Activated CD4-positive, alpha-beta T cell treated with anti-CD3 and anti-CD28 coated beads, Interleukin-10, Interleukin-2, amounts not matched to agents 100 ng/mL and 50 ng/mL, durations not matched to agents 16 hours and 8 hours (primary cell): ENCODE data around the gene BMP2K.
A peak's percentile ranks its signal among the peaks of the same experiment; 100 is the strongest.
"Not testable (repeated sequence)": the region's sequence is repeated elsewhere in the genome, so short reads cannot be mapped to it uniquely, and the experiment has no call there.

ENCODE experiments used
- DNase-seq: peaks from one replicate; pipeline ENCODE4 v3.0.0-alpha.2; 2020

The BMP2K gene

DNA sequence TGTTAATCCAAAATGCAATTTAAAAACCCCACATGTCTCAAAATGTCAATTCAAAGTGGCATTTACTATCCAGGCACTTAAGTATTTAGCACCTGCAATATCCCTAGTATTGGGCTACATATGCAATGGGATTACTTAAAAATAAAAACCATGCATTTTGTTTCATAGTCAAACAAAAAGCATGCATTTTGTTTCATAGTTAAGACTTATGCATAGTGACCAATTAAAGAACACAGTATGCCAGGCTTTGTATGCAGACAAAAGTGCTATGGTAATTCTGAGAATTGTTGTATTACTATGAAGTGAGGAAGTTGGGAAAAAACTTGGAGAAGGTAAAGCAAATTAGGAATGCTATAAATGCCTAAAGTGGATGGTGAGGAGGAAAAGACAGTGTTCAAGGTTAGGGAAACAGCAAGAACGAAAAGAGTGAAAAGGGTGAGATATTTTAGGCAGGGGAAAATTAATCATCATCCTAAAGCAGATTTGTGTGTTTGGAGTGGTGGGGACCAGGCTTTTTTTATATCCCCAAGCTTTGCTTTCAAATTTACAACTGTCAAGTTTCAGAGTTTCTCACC lies 10.6 kb upstream of the BMP2K start:
- DNase-seq, result no peak

GRCh38 chr4:78766026-78766425 lies 10.1 kb upstream of the BMP2K start:
- DNase-seq, result no peak

GRCh38 chr4:78766650-78767049 lies 9.5 kb upstream of the BMP2K start:
- no peak for DNase-seq

- DNase-seq, result no peak
Measured at GRCh38 chr4:78767350-78767749, 8.8 kb upstream of the BMP2K start.

- DNase-seq, result peak; percentile 55
Measured at GRCh38 chr4:78768452-78769180, 7.5 kb upstream of the BMP2K start.

DNA sequence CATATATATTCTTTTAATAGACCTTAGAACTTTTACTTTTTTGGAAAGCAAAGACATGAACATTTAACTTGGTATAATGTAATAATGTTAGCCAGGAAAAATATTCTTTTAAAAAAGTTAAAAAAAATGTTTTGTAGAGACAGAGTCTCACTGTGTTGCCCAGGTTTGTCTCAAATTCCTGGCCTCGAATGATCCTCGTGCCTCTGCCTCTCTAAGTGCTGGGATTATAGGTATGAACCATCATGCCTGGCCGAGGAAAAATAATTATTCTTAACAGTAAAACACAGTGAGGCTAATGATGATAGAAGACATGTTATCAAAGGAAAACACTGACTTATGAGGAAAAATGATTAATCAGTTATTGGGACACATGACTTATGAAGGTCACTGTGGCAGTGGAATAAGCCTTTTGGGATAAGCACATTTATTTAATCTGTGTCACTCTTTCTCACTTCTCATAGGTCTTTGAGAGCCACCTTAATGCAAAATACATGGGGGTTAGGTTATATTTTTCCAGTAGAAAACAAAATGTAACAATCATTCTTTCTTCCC lies 6.0 kb upstream of the BMP2K start:
- no peak for DNase-seq

GRCh38 chr4:78772526-78773091 lies 3.5 kb upstream of the BMP2K start:
- DNase-seq, result no peak

GRCh38 chr4:78774417-78774816 lies 1.7 kb upstream of the BMP2K start:
- peak; percentile 38 for DNase-seq

- DNase-seq, result peak; percentile 94
Measured at GRCh38 chr4:78775303-78776078, 659 bp upstream of the BMP2K start.

- DNase-seq, result peak; percentile 73
Measured at GRCh38 chr4:78776729-78777575, 802 bp downstream of the BMP2K start.

DNA sequence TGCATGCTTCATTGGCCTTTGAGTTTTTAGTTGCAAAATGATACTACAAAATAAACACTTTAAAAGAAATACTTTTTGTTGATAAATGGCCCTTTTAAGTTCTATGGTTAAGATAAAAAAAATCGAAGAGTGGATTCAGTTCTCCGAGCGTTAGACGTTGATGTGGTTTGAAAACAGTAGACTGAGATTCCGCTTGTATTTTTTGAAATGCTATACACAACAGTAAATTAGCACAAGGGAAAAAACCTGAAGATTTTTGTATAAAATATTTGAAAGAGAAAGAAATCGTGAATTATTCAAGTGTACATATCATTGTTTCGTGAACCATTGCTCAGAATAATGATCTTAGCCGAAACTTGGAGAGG lies 1.4 kb downstream of the BMP2K start:
- no peak for DNase-seq

GRCh38 chr4:78778530-78778929 lies 2.4 kb downstream of the BMP2K start:
- DNase-seq, result no peak

- DNase-seq, result no peak
Measured at GRCh38 chr4:78779280-78779679, 3.1 kb downstream of the BMP2K start.

DNA sequence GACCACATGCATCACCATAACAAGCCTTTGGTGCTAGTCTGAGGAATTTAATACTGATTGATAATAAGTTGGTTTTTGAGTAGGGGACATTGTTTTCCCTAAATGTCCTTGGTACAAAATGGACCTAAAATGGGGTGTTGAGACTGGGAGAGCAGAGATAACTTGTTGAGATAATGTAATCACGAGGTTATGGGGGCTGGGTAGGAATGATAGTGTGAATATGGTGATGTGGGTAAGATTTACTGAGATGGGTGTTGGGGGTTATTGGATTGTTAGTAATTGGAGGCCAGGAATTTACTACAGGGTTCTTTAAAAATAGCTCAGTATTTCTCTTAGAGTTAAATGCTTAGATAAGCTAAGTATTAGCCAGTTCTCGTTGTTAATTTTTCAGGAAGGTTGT lies 3.9 kb downstream of the BMP2K start:
- no peak for DNase-seq

- DNase-seq, result no peak
Measured at GRCh38 chr4:78781139-78781538, 5.0 kb downstream of the BMP2K start.

- no peak for DNase-seq
Measured at GRCh38 chr4:78781924-78782323, 5.8 kb downstream of the BMP2K start.

- no peak for DNase-seq
Measured at GRCh38 chr4:78784236-78784865, 8.2 kb downstream of the BMP2K start.

- no peak for DNase-seq
Measured at GRCh38 chr4:78787392-78788006, 11.3 kb downstream of the BMP2K start.

DNA sequence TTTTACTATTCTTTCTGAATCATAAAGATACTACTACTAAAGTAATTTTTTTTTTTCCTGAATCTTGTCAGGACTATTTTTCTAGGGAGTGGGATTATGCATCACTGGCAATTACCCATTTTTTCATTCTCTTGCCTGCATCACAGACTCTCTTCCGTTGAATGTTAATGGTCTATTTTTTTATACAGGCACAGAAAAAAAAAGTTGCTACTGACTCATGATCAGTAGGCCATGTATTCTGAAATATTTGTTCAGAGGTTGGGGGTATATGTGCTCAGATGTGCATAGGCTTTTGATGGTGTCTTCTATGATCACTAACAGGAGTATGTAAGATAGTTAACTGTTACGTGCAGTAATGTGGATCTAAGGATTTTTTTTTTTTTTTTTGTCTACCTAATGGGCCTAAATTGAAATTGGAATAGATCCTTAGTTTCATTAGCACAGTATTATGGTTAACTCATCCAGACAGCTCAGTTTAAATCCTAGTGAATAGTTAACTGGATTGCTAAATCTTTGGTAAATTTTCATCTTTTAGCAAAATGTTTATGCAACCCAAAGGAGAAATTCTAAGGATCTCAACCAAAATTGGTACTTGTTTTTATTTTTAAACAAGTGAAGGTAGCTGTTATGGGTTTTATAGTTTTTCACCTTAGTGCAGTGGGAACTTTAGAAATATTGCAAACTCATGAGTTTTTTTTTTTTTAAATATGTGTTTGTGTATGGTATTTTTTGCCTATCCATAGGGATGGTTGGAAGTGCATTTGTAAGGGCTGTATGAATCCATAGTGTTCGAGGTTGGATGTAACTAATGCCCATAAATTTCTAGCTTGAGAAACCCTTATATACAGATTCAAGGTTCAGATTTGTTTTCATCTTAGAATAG lies 12.1 kb downstream of the BMP2K start:
- DNase-seq, result no peak

GRCh38 chr4:78795594-78796416 lies 19.7 kb downstream of the BMP2K start:
- DNase-seq, result not testable (repeated sequence)
